Neural progenitor cell (in vitro differentiated cells): ENCODE data around the gene SLC25A15. TPM values are rescaled to one million over a fixed set of nuclear protein-coding genes. Genes with fewer than 3 reads are reported as not detected.

Source experiments
- DNase-seq: peaks from one replicate; pipeline ENCODE4 v3.0.0-alpha.2; 2016; ENCODE audit warnings: low spot score
- H2AFZ ChIP-seq: fragments of 200-600 bp; sonication (generic); replicated peaks from 2 replicates; pipeline ENCODE4 v1.6.1; 2016; ENCODE audit warnings: antibody characterized with exemption
- H3F3A ChIP-seq: fragments of 200-600 bp; sonication (generic); 2 replicates; pipeline ENCODE4 v1.6.1; 2016; ENCODE audit warnings: antibody characterized with exemption, low read depth
- H3K27ac ChIP-seq: fragments of 200-600 bp; sonication (generic); 2 replicates; pipeline ENCODE4 v1.5.1; 2016; ENCODE audit warnings: mild to moderate bottlenecking
- H3K27me3 ChIP-seq: fragments of 200-600 bp; sonication (generic); 2 replicates; pipeline ENCODE4 v1.6.1; 2016; ENCODE audit warnings: mild to moderate bottlenecking, moderate library complexity
- H3K36me3 ChIP-seq: fragments of 200-600 bp; sonication (generic); 2 replicates; pipeline ENCODE4 v1.5.1; 2016
- H3K4me1 ChIP-seq: fragments of 200-600 bp; sonication (generic); 2 replicates; pipeline ENCODE4 v1.6.1; 2016; ENCODE audit warnings: mixed run types
- H3K4me2 ChIP-seq: fragments of 200-600 bp; sonication (generic); 2 replicates; pipeline ENCODE4 v1.6.1; 2016
- H3K4me3 ChIP-seq: fragments of 200-600 bp; sonication (generic); 2 replicates; pipeline ENCODE4 v1.5.1; 2016
- H3K79me2 ChIP-seq: fragments of 200-600 bp; sonication (generic); 2 replicates; pipeline ENCODE4 v1.6.1; 2016; ENCODE audit warnings: low read depth
- H3K9ac ChIP-seq: fragments of 200-600 bp; sonication (generic); 2 replicates; pipeline ENCODE4 v1.6.1; 2016
- H3K9me3 ChIP-seq: fragments of 200-600 bp; sonication (generic); 2 replicates; pipeline ENCODE4 v1.5.1; 2016; ENCODE audit warnings: low read depth
- H4K20me1 ChIP-seq: fragments of 200-600 bp; sonication (generic); 2 replicates; pipeline ENCODE4 v1.6.1; 2016; ENCODE audit warnings: low read depth
- H3K27ac Mint-ChIP-seq: 3 replicates; pipeline ENCODE4 v1.8.0; 2021; ENCODE audit warnings: mixed read lengths
- H3K27me3 Mint-ChIP-seq: 2 replicates; pipeline ENCODE4 v1.8.0; 2022; ENCODE audit warnings: low read depth, mild to moderate bottlenecking, inconsistent platforms, moderate library complexity, mixed read lengths; ENCODE audit not compliant: insufficient read depth
- H3K36me3 Mint-ChIP-seq: 3 replicates; pipeline ENCODE4 v1.8.0; 2021; ENCODE audit warnings: mixed read lengths
- H3K4me1 Mint-ChIP-seq: 3 replicates; pipeline ENCODE4 v1.8.0; 2021; ENCODE audit warnings: mixed read lengths
- H3K4me3 Mint-ChIP-seq: 3 replicates; pipeline ENCODE4 v1.8.0; 2021; ENCODE audit warnings: mild to moderate bottlenecking, moderate library complexity, mixed read lengths
- H3K9me3 Mint-ChIP-seq: 3 replicates; pipeline ENCODE4 v1.8.0; 2020; ENCODE audit warnings: mixed read lengths
- EZH2 ChIP-seq: fragments of 200-600 bp; sonication (generic); IDR thresholded peaks from 2 replicates; pipeline ENCODE4 v1.6.1; 2017; ENCODE audit warnings: antibody characterized with exemption, mild to moderate bottlenecking, moderate library complexity
- EZH2phosphoT487 ChIP-seq: fragments of 200-600 bp; sonication (generic); IDR thresholded peaks from 2 replicates; pipeline ENCODE4 v1.6.1; 2017; ENCODE audit warnings: antibody characterized with exemption
- total RNA-seq: library from RNA; depleted of rRNA; stranded (reverse); fragments of >200 nt; gene quantifications from 2 replicates; pipeline ENCODE4 v1.2.3, GENCODE V29; 2015; ENCODE audit warnings: low replicate concordance
- TF ChIP-seq, protein P1 (sequence below): fragments of 200-600 bp; sonication (generic); IDR thresholded peaks from 2 replicates; pipeline ENCODE4 v1.5.1; 2017; ENCODE audit warnings: antibody characterized with exemption, mild to moderate bottlenecking

The SLC25A15 gene
- total RNA-seq, 1 donor from 2014 or later: 33.7 TPM

DNA sequence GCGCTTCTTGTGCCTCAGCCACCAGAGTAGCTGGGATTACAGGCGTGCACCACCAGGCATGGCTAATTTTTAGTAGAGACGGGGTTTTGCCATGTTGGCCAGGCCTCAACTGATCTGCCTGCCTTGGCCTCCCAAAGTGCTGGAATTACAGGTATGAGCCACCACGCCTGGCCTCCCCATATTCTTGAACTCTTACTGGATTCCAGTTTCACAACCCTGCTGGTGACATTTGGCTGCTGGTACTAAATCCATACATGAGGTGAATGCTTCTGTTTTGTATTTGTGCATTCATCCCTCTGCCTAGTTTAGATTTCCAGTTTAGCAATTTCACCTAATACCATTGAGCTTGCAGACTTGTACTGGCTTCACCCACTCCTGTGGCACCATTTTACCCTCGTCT is 13.9 kb downstream of the SLC25A15 start:
- Histone ChIP-seq H3K79me2 (no peaks in the 10 kb centered on the region), H3K9ac (no peak overlapping the region), H3F3A (no peaks in the 10 kb centered on the region), H3K4me1 (no peaks in the 10 kb centered on the region), H3K27ac (no peak overlapping the region), H3K4me2 (no peak overlapping the region), H2AFZ (no peak overlapping the region), H3K27me3 (no peaks in the 10 kb centered on the region), H3K36me3 (no peaks in the 10 kb centered on the region), H3K9me3 (no peaks in the 10 kb centered on the region), H4K20me1 (no peaks in the 10 kb centered on the region), H3K4me3 (no peak overlapping the region)
- no peaks in the 10 kb centered on the region for H3K4me1 Mint-ChIP-seq
- no peak for TF ChIP-seq EZH2
- TF ChIP-seq, protein P1, sequence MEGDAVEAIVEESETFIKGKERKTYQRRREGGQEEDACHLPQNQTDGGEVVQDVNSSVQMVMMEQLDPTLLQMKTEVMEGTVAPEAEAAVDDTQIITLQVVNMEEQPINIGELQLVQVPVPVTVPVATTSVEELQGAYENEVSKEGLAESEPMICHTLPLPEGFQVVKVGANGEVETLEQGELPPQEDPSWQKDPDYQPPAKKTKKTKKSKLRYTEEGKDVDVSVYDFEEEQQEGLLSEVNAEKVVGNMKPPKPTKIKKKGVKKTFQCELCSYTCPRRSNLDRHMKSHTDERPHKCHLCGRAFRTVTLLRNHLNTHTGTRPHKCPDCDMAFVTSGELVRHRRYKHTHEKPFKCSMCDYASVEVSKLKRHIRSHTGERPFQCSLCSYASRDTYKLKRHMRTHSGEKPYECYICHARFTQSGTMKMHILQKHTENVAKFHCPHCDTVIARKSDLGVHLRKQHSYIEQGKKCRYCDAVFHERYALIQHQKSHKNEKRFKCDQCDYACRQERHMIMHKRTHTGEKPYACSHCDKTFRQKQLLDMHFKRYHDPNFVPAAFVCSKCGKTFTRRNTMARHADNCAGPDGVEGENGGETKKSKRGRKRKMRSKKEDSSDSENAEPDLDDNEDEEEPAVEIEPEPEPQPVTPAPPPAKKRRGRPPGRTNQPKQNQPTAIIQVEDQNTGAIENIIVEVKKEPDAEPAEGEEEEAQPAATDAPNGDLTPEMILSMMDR: no peak
- TF ChIP-seq EZH2phosphoT487: no peak
- H3K4me3 Mint-ChIP-seq: no peak overlapping the region
- DNase-seq: no peak
- peaks cover 30% of the 10 kb centered on the region for H3K36me3 Mint-ChIP-seq
- no peaks in the 10 kb centered on the region for H3K27me3 Mint-ChIP-seq
- H3K9me3 Mint-ChIP-seq: no peaks in the 10 kb centered on the region
- H3K27ac Mint-ChIP-seq: no peak overlapping the region

DNA sequence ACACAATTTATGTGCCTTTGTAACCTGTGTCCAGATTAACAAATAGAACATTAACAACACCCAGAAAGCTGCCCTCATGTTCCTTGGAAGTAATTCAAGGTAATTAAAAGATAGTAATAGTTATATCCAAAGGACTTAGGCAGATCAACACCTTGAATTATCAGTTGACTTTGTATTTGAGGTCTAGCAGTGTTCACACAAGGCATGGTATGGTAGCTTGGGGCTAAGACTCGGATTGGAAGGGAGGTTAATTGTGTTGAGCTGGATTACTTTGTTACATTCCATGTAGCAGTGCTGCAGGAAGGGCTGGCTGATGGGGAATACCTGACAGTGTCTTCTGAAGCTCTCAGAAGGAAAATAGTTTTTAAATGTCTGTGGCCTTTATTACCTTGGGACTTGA is 16.8 kb downstream of the SLC25A15 start:
- Histone ChIP-seq H3K27ac (no peak overlapping the region), H3K4me1 (no peaks in the 10 kb centered on the region), H3K27me3 (no peaks in the 10 kb centered on the region), H3K9ac (no peak overlapping the region), H3K4me3 (no peak overlapping the region), H2AFZ (no peak overlapping the region), H3K9me3 (no peaks in the 10 kb centered on the region), H3K36me3 (peaks cover 3% of the 10 kb centered on the region), H3F3A (no peaks in the 10 kb centered on the region), H4K20me1 (no peaks in the 10 kb centered on the region), H3K4me2 (no peak overlapping the region), H3K79me2 (no peaks in the 10 kb centered on the region)
- DNase-seq: no peak
- Mint-ChIP-seq H3K27me3 (no peaks in the 10 kb centered on the region), H3K4me3 (no peak overlapping the region), H3K27ac (no peak overlapping the region), H3K9me3 (no peaks in the 10 kb centered on the region), H3K36me3 (peaks cover 42% of the 10 kb centered on the region), H3K4me1 (no peaks in the 10 kb centered on the region)
- TF ChIP-seq EZH2: no peak
- TF ChIP-seq EZH2phosphoT487: no peak
- TF ChIP-seq, protein P1: no peak

DNA sequence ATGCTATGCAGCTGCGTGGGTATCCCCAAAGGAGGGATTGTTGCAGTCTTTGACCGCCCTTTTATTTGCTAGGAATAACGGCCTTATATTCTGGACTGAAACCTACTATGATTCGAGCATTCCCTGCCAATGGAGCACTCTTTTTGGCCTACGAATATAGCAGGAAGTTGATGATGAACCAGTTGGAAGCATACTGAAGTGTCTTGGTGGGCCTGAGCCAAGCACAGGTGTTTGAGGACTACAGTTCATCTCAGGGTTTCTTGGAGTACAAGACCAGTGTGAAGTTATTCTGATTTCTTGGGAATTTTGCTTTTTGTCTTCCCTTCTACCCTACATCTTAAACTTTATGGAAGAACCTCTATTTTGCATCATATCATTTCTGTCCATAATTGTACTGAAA is 20.1 kb downstream of the SLC25A15 start:
- H3K36me3 Mint-ChIP-seq: peaks cover 48% of the 10 kb centered on the region
- Histone ChIP-seq H3K36me3 (peaks cover 3% of the 10 kb centered on the region), H3K9me3 (no peaks in the 10 kb centered on the region), H3K79me2 (no peaks in the 10 kb centered on the region), H3K4me3 (no peak overlapping the region), H3F3A (no peaks in the 10 kb centered on the region), H3K27me3 (no peaks in the 10 kb centered on the region), H2AFZ (no peak overlapping the region), H3K27ac (no peak overlapping the region), H3K4me2 (no peak overlapping the region), H3K4me1 (no peaks in the 10 kb centered on the region), H3K9ac (no peak overlapping the region), H4K20me1 (no peaks in the 10 kb centered on the region)
- TF ChIP-seq, protein P1: no peak
- TF ChIP-seq EZH2 (no peak), EZH2phosphoT487 (no peak)
- no peak overlapping the region for H3K27ac Mint-ChIP-seq
- H3K4me1 Mint-ChIP-seq: no peaks in the 10 kb centered on the region
- H3K4me3 Mint-ChIP-seq: no peak overlapping the region
- peaks cover 2% of the 10 kb centered on the region for H3K9me3 Mint-ChIP-seq
- no peak for DNase-seq
- H3K27me3 Mint-ChIP-seq: no peaks in the 10 kb centered on the region

DNA sequence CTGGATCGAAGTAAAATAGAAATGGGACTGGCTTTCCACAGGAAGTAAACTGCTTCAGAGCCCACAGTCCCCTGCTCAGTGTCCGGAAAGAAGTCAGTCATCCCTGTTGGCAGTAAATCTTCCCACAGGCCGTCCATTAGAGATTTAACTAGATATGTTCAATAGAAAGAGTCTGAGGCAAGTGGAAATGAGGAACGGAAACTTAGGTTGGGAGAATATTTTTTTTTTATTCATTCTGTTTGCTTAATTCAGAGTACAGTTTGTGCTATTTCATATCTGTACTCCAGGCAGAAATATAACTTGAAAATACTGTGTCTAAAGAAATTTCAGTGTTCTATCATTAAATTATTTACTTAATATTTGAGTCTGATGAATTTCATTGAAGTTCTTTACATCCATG is 22.7 kb downstream of the SLC25A15 start:
- H3K4me2 ChIP-seq: no peak overlapping the region
- H4K20me1 ChIP-seq: no peaks in the 10 kb centered on the region
- no peaks in the 10 kb centered on the region for H3K27me3 ChIP-seq
- no peaks in the 10 kb centered on the region for H3K79me2 ChIP-seq
- Mint-ChIP-seq H3K4me3 (no peak overlapping the region), H3K36me3 (peaks cover 47% of the 10 kb centered on the region), H3K27ac (no peak overlapping the region), H3K9me3 (peaks cover 20% of the 10 kb centered on the region), H3K27me3 (no peaks in the 10 kb centered on the region), H3K4me1 (no peaks in the 10 kb centered on the region)
- H3F3A ChIP-seq: no peaks in the 10 kb centered on the region
- no peak overlapping the region for H2AFZ ChIP-seq
- TF ChIP-seq, protein P1: no peak
- no peak for TF ChIP-seq EZH2phosphoT487
- TF ChIP-seq EZH2: no peak
- H3K9me3 ChIP-seq: peaks cover 3% of the 10 kb centered on the region
- H3K4me1 ChIP-seq: no peaks in the 10 kb centered on the region
- H3K36me3 ChIP-seq: peaks cover 3% of the 10 kb centered on the region
- H3K27ac ChIP-seq: no peak overlapping the region
- H3K9ac ChIP-seq: no peak overlapping the region
- no peak overlapping the region for H3K4me3 ChIP-seq
- DNase-seq: no peak
